IMR-90 (cell line): ENCODE data around the gene OTUD4. TPM values are rescaled to one million over a fixed set of nuclear protein-coding genes. Genes with fewer than 3 reads are reported as not detected.

Experiments used
- ATAC-seq: fragments of 200-7000 bp; cut with Tn5 transposase; 2 replicates; pipeline ENCODE4 v1.9.1; 2020; ENCODE audit warnings: low read depth, mild to moderate bottlenecking, moderate library complexity
- BruUV-seq: library from RNA; stranded (reverse); fragments of 400-500 nt; replicated peaks from 2 replicates; lab custom pipeline; 2021; lab: Mats Ljungman, UMichigan
- CTCF ChIA-PET: fragments of 300-600 bp; formaldehyde crosslinking; extraction: SDS; loops from one replicate; lab custom pipeline; 2021; ENCODE audit warnings: antibody characterized with exemption; lab: Yijun Ruan, JAX
- POLR2A ChIA-PET: fragments of 300-600 bp; sonication (Branson Sonifier 250); formaldehyde crosslinking; loops from one replicate; lab custom pipeline; 2022; ENCODE audit warnings: antibody characterized with exemption; ENCODE audit not compliant: unreplicated experiment; lab: Charles Lee
- DNase-seq: peaks from one replicate; pipeline ENCODE4 v3.0.0; 2013
- H2AFZ ChIP-seq: replicated peaks from 2 replicates; pipeline ENCODE3; 2013; ENCODE audit warnings: low read length, mild to moderate bottlenecking; ENCODE audit not compliant: poor library complexity
- H2AK5ac ChIP-seq: 2 replicates; pipeline ENCODE4 v1.6.1; 2013; ENCODE audit warnings: low read depth, low read length, inconsistent platforms
- H2AK9ac ChIP-seq: replicated peaks from 2 replicates; pipeline ENCODE3; 2013; ENCODE audit warnings: mild to moderate bottlenecking, low read depth, low read length, moderate library complexity; ENCODE audit not compliant: poor library complexity
- H2BK120ac ChIP-seq: 2 replicates; pipeline ENCODE4 v1.6.1; 2013; ENCODE audit warnings: low read depth, low read length, inconsistent platforms
- H2BK15ac ChIP-seq: 3 replicates; pipeline ENCODE4 v1.6.1; 2013; ENCODE audit warnings: low read depth, low read length, inconsistent platforms
- H2BK20ac ChIP-seq: 2 replicates; pipeline ENCODE4 v1.6.1; 2013; ENCODE audit warnings: low read depth, mild to moderate bottlenecking, inconsistent platforms, low read length, moderate library complexity
- H2BK5ac ChIP-seq: 2 replicates; pipeline ENCODE4 v1.6.1; 2013; ENCODE audit warnings: mild to moderate bottlenecking, low read depth, low read length, inconsistent platforms; ENCODE audit not compliant: poor library complexity, severe bottlenecking
- H3K14ac ChIP-seq: replicated peaks from 2 replicates; pipeline ENCODE4 v1.6.1; 2013; ENCODE audit warnings: low read depth, low read length, inconsistent platforms
- H3K18ac ChIP-seq: 2 replicates; pipeline ENCODE4 v1.6.1; 2013; ENCODE audit warnings: low read depth, low read length, control low read depth
- H3K23ac ChIP-seq: 2 replicates; pipeline ENCODE4 v1.6.1; 2013; ENCODE audit warnings: low read depth, low read length, inconsistent platforms
- H3K27ac ChIP-seq: 2 replicates; pipeline ENCODE4 v1.5.1; 2013; ENCODE audit warnings: mild to moderate bottlenecking, control low read depth, low read length; ENCODE audit not compliant: insufficient read depth
- H3K27me3 ChIP-seq: 2 replicates; pipeline ENCODE4 v1.6.1; 2013; ENCODE audit warnings: low read length; ENCODE audit not compliant: control insufficient read depth, insufficient read depth
- H3K36me3 ChIP-seq: 2 replicates; pipeline ENCODE4 v1.6.1; 2013; ENCODE audit warnings: low read length, mixed read lengths; ENCODE audit not compliant: control insufficient read depth, insufficient read depth
- H3K4ac ChIP-seq: 2 replicates; pipeline ENCODE4 v1.6.1; 2013; ENCODE audit warnings: low read depth, low read length, inconsistent platforms
- H3K4me1 ChIP-seq: 2 replicates; pipeline ENCODE4 v1.6.1; 2013; ENCODE audit warnings: low read length, mixed read lengths; ENCODE audit not compliant: control insufficient read depth, insufficient read depth
- H3K4me2 ChIP-seq: 2 replicates; pipeline ENCODE4 v1.6.1; 2013; ENCODE audit warnings: low read depth, mild to moderate bottlenecking, control low read depth, low read length, moderate library complexity
- H3K4me3 ChIP-seq: 2 replicates; pipeline ENCODE4 v1.5.1; 2013; ENCODE audit warnings: low read depth, mild to moderate bottlenecking, control low read depth, low read length, moderate library complexity; ENCODE audit not compliant: insufficient read depth
- H3K56ac ChIP-seq: 2 replicates; pipeline ENCODE4 v1.6.1; 2013; ENCODE audit warnings: low read length, inconsistent platforms; ENCODE audit not compliant: insufficient read depth; ENCODE audit errors: extremely low read depth
- H3K79me1 ChIP-seq, 2 experiments: 2 replicates each; pipeline ENCODE4 v1.6.1; 2013; ENCODE audit warnings: low read length in 2 of 2, inconsistent platforms in 1 of 2, low read depth in 1 of 2
- H3K9ac ChIP-seq: 2 replicates; pipeline ENCODE4 v1.6.1; 2013; ENCODE audit warnings: low read depth, low read length, control low read depth
- H3K9me1 ChIP-seq: 2 replicates; pipeline ENCODE4 v1.6.1; 2013; ENCODE audit warnings: low read length, inconsistent platforms; ENCODE audit not compliant: insufficient read depth
- H3K9me3 ChIP-seq: 2 replicates; pipeline ENCODE4 v1.6.1; 2013; ENCODE audit warnings: low read length; ENCODE audit not compliant: control insufficient read depth, insufficient read depth
- H4K20me1 ChIP-seq: 2 replicates; pipeline ENCODE4 v1.6.1; 2013; ENCODE audit warnings: low read length, inconsistent platforms; ENCODE audit not compliant: insufficient read depth
- H4K5ac ChIP-seq: 2 replicates; pipeline ENCODE4 v1.6.1; 2013; ENCODE audit warnings: mild to moderate bottlenecking, low read depth, low read length, control low read depth
- H4K8ac ChIP-seq, 2 experiments: 2 replicates each; pipeline ENCODE4 v1.6.1; 2013; ENCODE audit warnings: low read depth in 2 of 2, low read length in 2 of 2, control low read depth in 1 of 2, inconsistent platforms in 1 of 2
- H4K91ac ChIP-seq: 2 replicates; pipeline ENCODE4 v1.6.1; 2013; ENCODE audit warnings: low read depth, low read length, inconsistent platforms; ENCODE audit not compliant: insufficient read depth
- BHLHE40 ChIP-seq: fragments of 150-350 bp; IDR thresholded peaks from 2 replicates; pipeline ENCODE4 v1.6.1; 2016; ENCODE audit warnings: mild to moderate bottlenecking, low read depth, low read length
- CEBPB ChIP-seq: IDR thresholded peaks from 2 replicates; pipeline ENCODE4 v1.6.1; 2012; ENCODE audit warnings: low read depth, low read length, improper control_type of control experiment
- CHD1 ChIP-seq: IDR thresholded peaks from 2 replicates; pipeline ENCODE4 v1.6.1; 2012; ENCODE audit warnings: low read depth, low read length, improper control_type of control experiment
- FOS ChIP-seq: fragments of 150-350 bp; IDR thresholded peaks from 2 replicates; pipeline ENCODE4 v1.6.1; 2016; ENCODE audit warnings: low read depth, low read length
- MAFK ChIP-seq: IDR thresholded peaks from 2 replicates; pipeline ENCODE4 v1.6.1; 2012; ENCODE audit warnings: low read depth, low read length, improper control_type of control experiment
- MAZ ChIP-seq: IDR thresholded peaks from 2 replicates; pipeline ENCODE4 v1.6.1; 2012; ENCODE audit warnings: low read depth, mild to moderate bottlenecking, low read length, improper control_type of control experiment, moderate library complexity, borderline replicate concordance
- MXI1 ChIP-seq: IDR thresholded peaks from 2 replicates; pipeline ENCODE4 v1.6.1; 2012; ENCODE audit warnings: low read depth, mild to moderate bottlenecking, low read length, moderate library complexity, borderline replicate concordance
- NFE2L2 ChIP-seq: fragments of 150-350 bp; IDR thresholded peaks from 2 replicates; pipeline ENCODE4 v1.6.1; 2016; ENCODE audit warnings: low read depth, mild to moderate bottlenecking, low read length
- POLR2A ChIP-seq: IDR thresholded peaks from 2 replicates; pipeline ENCODE4 v1.6.1; 2012; ENCODE audit warnings: mild to moderate bottlenecking, low read depth, low read length
- RAD21 ChIP-seq: IDR thresholded peaks from 2 replicates; pipeline ENCODE4 v1.6.1; 2012; ENCODE audit warnings: low read length, improper control_type of control experiment
- RCOR1 ChIP-seq: IDR thresholded peaks from 2 replicates; pipeline ENCODE4 v1.6.1; 2012; ENCODE audit warnings: mild to moderate bottlenecking, low read length, improper control_type of control experiment; ENCODE audit not compliant: insufficient replicate concordance
- RFX5 ChIP-seq: IDR thresholded peaks from 2 replicates; pipeline ENCODE4 v1.8.0; 2012; ENCODE audit warnings: low read depth, mild to moderate bottlenecking, low read length, moderate library complexity
- SMC3 ChIP-seq: fragments of 150-350 bp; IDR thresholded peaks from 2 replicates; pipeline ENCODE4 v1.6.1; 2016; ENCODE audit warnings: low read depth, mild to moderate bottlenecking, antibody characterized with exemption, low read length, moderate library complexity
- WGBS, 2 experiments: methylation state at CpG; one replicate each; pipeline versions ENCODE4 v1.1.5 to v1.1.7; 2013; ENCODE audit warnings: missing lambda C conversion rate in 2 of 2; ENCODE audit not compliant: insufficient read length in 1 of 2; ENCODE audit errors: extremely low coverage in 2 of 2; 5-methylcytosine and 5-hydroxymethylcytosine counted together
- dilution Hi-C: fragments of 300-500 bp; cut with HindIII; formaldehyde crosslinking; loops from one replicate; pipeline ENCODE4 v1.14.3; 2018; ENCODE audit warnings: low sequenced_read_pairs; ENCODE audit not compliant: unreplicated experiment
- in situ Hi-C: fragments of 300-500 bp; cut with MboI; formaldehyde crosslinking; loops from 3 replicates; pipeline ENCODE4 v1.14.3; 2019; ENCODE audit warnings: low sequenced_read_pairs, inconsistent platforms, mixed read lengths
- intact Hi-C: fragments of 100-400 bp; cut with micrococcal nuclease; formaldehyde crosslinking; loops from 2 replicates; pipeline ENCODE4 v1.10.0; 2022
- polyA plus RNA-seq, 3 experiments: library from polyadenylated mRNA; depleted of rRNA; stranded (reverse); fragments of >200 nt; gene quantifications; 2 replicates each; pipeline ENCODE4 v1.2.3, GENCODE V29; 2012; ENCODE audit warnings: low replicate concordance in 1 of 3
- total RNA-seq: library from RNA; depleted of rRNA; stranded (reverse); fragments of >200 nt; gene quantifications from 2 replicates; pipeline ENCODE4 v1.2.3, GENCODE V29; 2012
- TF ChIP-seq, protein P1 (sequence below): fragments of 150-350 bp; IDR thresholded peaks from 2 replicates; pipeline ENCODE4 v1.6.1; 2017; ENCODE audit warnings: mild to moderate bottlenecking, antibody characterized with exemption, low read length, low read depth
- TF ChIP-seq, protein P2 (sequence below): conservative IDR thresholded peaks from 2 replicates; pipeline ENCODE4 v1.5.1; 2012; ENCODE audit warnings: mild to moderate bottlenecking, low read depth, low read length, improper control_type of control experiment
- TF ChIP-seq, protein P3 (sequence below): fragments of 150-350 bp; IDR thresholded peaks from 2 replicates; pipeline ENCODE4 v1.6.1; 2016; ENCODE audit warnings: low read depth, mild to moderate bottlenecking, low read length, moderate library complexity, borderline replicate concordance

Gene OTUD4
- total and polyA plus RNA-seq, 2 of the 4 experiments (the other 2 are of a cell fraction) = 11.0 to 12.4 TPM

DNA sequence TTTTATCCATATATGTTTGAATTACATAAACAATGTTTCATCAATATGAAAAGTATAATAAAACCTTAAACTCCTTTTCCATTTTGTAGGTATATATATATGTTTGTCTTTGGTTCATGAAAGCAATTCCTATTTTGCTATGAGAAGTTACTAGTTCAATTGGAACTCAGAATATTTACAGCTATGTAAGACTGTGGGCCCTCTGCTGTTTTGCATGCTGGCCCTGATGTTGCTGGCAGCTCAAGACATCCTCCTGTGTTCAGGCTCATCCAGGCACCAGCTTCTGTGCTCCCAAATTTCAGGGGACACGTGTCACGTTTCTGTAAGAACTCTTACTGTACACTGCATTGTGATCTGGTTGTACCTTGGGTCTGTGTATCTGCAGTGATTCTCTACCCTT is 38.7 kb upstream of the OTUD4 start:
- no peak overlapping the region for H4K8ac ChIP-seq
- H3K9me1 ChIP-seq = no peaks in the 10 kb centered on the region
- no peak overlapping the region for H2BK5ac ChIP-seq
- no peak overlapping the region for H2AK5ac ChIP-seq
- in situ Hi-C loops = loop anchor here (25.0 kb wide), 1 partner anchor 393 kb away; the partner anchor contains the start of gene MMAA
- dilution Hi-C loops = no loop called here
- H2BK120ac ChIP-seq = no peak overlapping the region
- WGBS, 2 experiments = 60% methylated on average over 1 of the region's 2 CpGs; no CpG with 5 or more reads in 1 of the 2 experiments
- no peak overlapping the region for H3K4me2 ChIP-seq
- H4K5ac ChIP-seq = no peak overlapping the region
- no peaks in the 10 kb centered on the region for H3K9me3 ChIP-seq
- ChIA-PET POLR2A (no interaction called here), CTCF (interaction anchor here (0.6 to 1.1 kb wide), 2 partner anchors 198 to 398 kb away, joined by 4 to 6 read pairs; no protein-coding TSS in a partner anchor)
- H3K4me3 ChIP-seq = no peak overlapping the region
- no peak overlapping the region for H2AFZ ChIP-seq
- no peak overlapping the region for H3K4ac ChIP-seq
- DNase-seq (no peak), ATAC-seq (no peak)
- H2AK9ac ChIP-seq = peak overlapping the region; percentile 33
- TF ChIP-seq BHLHE40 = no peak
- TF ChIP-seq MAZ = no peak
- no peak for TF ChIP-seq MAFK
- no peak for TF ChIP-seq SMC3
- TF ChIP-seq RAD21 = no peak
- no peak for TF ChIP-seq POLR2A
- TF ChIP-seq, protein P1, sequence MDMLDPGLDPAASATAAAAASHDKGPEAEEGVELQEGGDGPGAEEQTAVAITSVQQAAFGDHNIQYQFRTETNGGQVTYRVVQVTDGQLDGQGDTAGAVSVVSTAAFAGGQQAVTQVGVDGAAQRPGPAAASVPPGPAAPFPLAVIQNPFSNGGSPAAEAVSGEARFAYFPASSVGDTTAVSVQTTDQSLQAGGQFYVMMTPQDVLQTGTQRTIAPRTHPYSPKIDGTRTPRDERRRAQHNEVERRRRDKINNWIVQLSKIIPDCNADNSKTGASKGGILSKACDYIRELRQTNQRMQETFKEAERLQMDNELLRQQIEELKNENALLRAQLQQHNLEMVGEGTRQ = no peak
- TF ChIP-seq CHD1 = no peak
- TF ChIP-seq, protein P2, sequence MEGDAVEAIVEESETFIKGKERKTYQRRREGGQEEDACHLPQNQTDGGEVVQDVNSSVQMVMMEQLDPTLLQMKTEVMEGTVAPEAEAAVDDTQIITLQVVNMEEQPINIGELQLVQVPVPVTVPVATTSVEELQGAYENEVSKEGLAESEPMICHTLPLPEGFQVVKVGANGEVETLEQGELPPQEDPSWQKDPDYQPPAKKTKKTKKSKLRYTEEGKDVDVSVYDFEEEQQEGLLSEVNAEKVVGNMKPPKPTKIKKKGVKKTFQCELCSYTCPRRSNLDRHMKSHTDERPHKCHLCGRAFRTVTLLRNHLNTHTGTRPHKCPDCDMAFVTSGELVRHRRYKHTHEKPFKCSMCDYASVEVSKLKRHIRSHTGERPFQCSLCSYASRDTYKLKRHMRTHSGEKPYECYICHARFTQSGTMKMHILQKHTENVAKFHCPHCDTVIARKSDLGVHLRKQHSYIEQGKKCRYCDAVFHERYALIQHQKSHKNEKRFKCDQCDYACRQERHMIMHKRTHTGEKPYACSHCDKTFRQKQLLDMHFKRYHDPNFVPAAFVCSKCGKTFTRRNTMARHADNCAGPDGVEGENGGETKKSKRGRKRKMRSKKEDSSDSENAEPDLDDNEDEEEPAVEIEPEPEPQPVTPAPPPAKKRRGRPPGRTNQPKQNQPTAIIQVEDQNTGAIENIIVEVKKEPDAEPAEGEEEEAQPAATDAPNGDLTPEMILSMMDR = no peak
- no peak for TF ChIP-seq FOS
- no peak for TF ChIP-seq RCOR1
- TF ChIP-seq NFE2L2 = no peak
- no peak for TF ChIP-seq RFX5
- TF ChIP-seq CEBPB = no peak
- TF ChIP-seq, protein P3, sequence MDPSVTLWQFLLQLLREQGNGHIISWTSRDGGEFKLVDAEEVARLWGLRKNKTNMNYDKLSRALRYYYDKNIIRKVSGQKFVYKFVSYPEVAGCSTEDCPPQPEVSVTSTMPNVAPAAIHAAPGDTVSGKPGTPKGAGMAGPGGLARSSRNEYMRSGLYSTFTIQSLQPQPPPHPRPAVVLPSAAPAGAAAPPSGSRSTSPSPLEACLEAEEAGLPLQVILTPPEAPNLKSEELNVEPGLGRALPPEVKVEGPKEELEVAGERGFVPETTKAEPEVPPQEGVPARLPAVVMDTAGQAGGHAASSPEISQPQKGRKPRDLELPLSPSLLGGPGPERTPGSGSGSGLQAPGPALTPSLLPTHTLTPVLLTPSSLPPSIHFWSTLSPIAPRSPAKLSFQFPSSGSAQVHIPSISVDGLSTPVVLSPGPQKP = no peak
- TF ChIP-seq MXI1 = no peak
- H3K27ac ChIP-seq = no peak overlapping the region
- no peaks in the 10 kb centered on the region for H3K4me1 ChIP-seq
- no TSS peak for BruUV-seq
- H3K56ac ChIP-seq = no peak overlapping the region
- H3K79me1 ChIP-seq = no peaks in the 10 kb centered on the region
- no peaks in the 10 kb centered on the region for H3K27me3 ChIP-seq
- H3K18ac ChIP-seq = no peak overlapping the region
- no peaks in the 10 kb centered on the region for H3K36me3 ChIP-seq
- no peaks in the 10 kb centered on the region for H4K20me1 ChIP-seq
- no peak overlapping the region for H2BK15ac ChIP-seq
- H2BK20ac ChIP-seq = no peak overlapping the region
- intact Hi-C loops = loop anchor here (5.0 to 10.0 kb wide), 3 partner anchors 516 to 1044 kb away; no protein-coding TSS in a partner anchor
- H4K91ac ChIP-seq = no peak overlapping the region
- H3K14ac ChIP-seq = no peak overlapping the region
- H3K23ac ChIP-seq = no peak overlapping the region
- no peak overlapping the region; the same call in 1 of the 2 replicates for H3K9ac ChIP-seq
